ENCODE results near the gene SLC16A7. TPM values are rescaled to one million over a fixed set of nuclear protein-coding genes. Genes with fewer than 3 reads are reported as not detected.
"Not testable (repeated sequence)": the region's sequence is repeated elsewhere in the genome, so short reads cannot be mapped to it uniquely, and the experiment has no call there.

The SLC16A7 gene, protein sequence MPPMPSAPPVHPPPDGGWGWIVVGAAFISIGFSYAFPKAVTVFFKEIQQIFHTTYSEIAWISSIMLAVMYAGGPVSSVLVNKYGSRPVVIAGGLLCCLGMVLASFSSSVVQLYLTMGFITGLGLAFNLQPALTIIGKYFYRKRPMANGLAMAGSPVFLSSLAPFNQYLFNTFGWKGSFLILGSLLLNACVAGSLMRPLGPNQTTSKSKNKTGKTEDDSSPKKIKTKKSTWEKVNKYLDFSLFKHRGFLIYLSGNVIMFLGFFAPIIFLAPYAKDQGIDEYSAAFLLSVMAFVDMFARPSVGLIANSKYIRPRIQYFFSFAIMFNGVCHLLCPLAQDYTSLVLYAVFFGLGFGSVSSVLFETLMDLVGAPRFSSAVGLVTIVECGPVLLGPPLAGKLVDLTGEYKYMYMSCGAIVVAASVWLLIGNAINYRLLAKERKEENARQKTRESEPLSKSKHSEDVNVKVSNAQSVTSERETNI
- total RNA-seq, result 19.8 and 24.7 TPM in 2 replicates

DNA sequence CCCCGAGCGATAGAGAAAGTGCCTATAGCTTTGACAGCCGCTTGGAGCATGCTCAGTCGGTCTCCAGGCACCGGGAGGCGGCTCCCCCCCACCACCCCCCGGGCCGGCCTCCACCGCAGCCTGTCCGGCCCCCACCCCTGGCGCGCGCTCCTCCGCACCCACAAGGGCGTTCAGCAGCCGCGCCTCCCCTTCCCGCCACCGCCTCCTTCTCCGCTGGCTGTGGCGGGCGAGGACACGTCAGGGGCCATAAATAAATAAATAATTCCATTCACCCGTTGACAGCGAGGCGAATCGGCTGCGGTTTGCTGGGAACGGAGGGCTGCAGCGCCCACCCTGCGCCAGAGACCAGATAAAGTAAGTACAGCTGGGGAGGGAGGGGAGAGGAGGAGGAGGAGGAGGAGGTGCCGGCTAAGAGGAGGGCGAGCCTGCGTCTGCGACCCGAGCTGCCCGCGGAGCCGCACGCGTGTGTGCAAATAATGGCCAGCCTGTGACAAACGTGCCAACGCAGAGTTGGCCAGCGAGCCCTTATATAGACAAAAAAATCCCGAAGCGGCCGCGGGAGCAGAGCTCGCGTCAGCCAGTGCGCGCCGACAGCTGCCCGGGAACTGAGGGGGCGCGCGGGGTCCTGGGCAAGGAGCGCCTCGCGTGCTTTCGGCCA is at the start of gene SLC16A7:
TSS of gene SLC16A7 (plus strand) at position 147 of the 658 bp plus-strand sequence. CDS start 108,773 bp downstream, outside the sequence.
- intact Hi-C loops (cut with micrococcal nuclease), result loop anchor here (1.0 to 5.0 kb wide), 5 partner anchors 14 to 1844 kb away; partner anchors contain the start of genes ATP23, CDK4, EEF1AKMT3 and METTL1

DNA sequence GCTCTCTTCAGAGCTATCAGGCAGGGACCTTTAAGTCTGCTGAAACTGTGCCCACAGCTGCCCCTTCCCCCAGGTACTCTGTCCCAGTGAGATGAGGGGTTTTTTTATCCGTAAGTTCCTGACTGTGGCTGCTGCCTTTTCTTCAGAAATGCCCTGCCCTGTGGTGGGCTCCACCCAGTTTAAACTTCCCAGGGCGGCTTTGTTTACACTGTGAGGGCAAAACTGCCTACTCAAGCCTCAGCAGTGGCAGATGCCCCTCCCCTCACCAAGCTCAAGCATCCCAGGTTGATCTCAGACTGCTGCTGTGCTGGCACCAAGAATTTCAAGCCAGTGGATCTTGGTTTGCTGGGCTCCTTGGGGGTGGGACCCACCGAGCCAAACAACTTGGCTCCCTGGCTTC is 46.9 kb upstream of the SLC16A7 start:
- intact Hi-C loops (cut with micrococcal nuclease), result no loop called here

DNA sequence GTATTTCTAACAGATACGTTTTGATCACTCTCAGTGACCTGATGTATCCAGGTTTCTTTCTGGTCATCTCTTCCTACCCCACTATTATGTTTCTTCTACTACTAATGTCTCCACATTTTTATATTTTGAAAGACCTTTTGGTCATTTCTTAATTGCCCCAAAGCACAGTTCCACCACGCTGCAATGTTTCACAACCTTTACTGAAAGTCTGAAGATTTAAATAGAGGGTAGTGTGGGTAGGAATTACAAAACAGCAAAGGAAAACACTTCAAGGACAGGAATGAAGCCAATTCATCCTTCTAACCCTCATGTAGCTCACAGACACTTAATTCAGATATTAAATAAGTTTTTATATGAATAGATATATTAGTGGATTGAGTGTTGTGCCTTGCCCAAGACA is 36.1 kb upstream of the SLC16A7 start:
- intact Hi-C loops (cut with micrococcal nuclease), result no loop called here

DNA sequence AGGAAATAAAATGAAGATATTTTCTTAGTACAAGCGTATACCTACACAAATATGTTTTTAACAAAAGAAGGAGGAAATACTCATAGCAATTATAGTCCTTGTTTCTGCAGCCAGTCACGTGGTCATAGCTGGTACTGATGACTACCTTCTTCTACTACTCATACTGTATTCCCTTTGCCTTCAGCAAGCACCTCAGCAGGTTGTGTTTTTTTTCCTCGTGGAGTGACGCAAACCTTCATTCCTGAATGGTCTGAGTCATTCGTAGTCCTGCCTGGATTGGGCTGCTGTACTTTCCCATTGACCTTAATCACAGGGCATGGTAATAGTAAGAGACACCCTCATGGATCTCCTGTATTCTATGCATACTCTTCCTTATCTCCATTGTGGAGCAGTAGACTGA is 25.7 kb upstream of the SLC16A7 start:
- intact Hi-C loops (cut with micrococcal nuclease), result no loop called here

DNA sequence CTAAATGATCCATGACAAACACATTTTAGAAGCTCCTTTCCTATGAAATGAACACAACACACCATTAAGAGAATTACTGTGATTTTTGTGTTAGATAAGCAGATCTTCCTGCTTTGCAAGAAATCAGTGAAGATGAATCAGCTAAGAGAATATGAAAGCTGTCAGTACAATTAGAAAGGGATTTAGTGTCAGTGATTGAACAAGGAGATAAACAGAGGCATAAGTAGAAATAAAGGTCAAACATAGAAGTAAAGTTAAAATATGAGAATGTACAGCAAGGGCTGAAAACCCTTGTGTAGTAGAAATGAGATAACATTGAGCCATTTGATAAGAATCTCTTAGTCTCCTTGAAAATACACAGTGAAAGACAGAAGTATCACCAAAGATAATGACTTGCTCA is 21.4 kb upstream of the SLC16A7 start:
- intact Hi-C loops (cut with micrococcal nuclease), result no loop called here

DNA sequence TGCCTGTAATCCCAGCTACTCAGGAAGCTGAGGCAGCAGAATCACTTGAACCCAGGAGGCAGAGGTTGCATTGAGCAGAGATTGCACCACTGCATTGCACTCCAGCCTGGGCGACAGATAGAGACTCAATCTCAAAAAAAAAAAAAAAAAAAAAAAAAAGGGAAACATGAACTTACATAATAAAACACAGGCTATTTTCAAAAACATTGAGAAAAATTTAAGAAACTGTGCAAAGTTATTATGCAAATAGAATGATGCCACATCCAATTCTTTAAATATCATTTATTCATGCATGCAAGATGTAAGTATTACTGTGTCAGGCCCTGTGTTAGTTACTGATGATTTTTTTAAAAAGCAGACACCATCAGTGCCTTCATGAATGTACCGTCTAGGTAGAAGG is 20.0 kb upstream of the SLC16A7 start:
- intact Hi-C loops (cut with micrococcal nuclease), result no loop called here

DNA sequence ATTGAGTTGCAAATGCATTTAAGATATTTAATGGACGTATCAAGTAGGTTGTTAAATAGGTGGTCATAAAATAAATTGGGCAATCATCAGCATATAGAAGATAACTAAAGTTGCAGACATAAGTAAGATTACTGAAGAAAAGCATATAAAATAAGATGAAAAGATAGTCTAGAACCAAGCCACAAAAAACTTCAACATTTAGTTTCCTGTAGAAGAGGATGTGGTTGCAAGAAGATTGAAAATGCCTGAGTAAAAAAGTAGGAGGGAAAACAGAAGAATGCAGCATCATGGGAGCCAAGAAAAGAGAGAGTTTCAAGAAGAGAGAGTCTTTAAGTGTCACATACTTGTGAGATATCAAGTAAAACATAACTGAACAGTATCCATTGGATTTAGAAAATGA is 17.6 kb upstream of the SLC16A7 start:
- intact Hi-C loops (cut with micrococcal nuclease), result loop anchor here (1.0 kb wide), 1 partner anchor 19 kb away; no protein-coding TSS in a partner anchor

DNA sequence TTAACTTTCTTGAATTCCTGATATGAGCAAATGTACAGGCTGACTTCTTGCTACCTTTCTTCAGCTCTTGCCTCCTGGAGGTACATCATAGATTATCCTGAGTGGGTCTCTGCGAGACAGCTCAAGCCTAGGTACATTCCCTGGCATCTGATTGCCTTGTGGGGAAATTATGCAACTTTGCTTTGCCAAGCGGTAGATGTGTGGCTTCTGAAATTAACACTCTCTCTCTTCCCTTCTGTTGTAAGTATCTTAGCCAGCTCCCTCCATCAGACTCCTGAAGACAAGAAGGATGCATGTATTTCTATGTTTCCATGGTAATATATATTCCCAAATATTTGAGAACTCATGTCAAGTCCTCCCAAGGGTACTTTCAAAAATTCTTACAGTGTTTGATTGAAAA is 16.2 kb upstream of the SLC16A7 start:
- intact Hi-C loops (cut with micrococcal nuclease), result no loop called here

DNA sequence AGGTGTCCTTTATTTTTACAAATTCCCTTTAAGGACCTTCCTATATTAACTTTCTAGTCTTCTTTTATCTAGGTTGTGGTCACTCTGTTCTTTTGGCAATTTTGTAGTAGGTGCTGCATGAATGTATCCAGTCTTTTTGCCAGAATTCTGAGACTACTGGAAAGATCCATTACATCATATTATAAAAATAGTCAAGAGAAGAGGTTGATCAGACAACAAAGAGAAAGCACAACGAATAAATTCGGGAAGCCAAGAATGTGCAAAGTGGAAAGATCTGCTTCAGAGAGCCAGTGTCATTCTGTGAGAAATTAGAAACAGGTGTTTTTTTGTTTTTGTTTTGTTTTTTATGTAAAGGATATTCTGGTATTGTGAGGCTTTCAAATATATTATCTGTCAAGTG is 15.8 kb upstream of the SLC16A7 start:
- intact Hi-C loops (cut with micrococcal nuclease), result no loop called here

DNA sequence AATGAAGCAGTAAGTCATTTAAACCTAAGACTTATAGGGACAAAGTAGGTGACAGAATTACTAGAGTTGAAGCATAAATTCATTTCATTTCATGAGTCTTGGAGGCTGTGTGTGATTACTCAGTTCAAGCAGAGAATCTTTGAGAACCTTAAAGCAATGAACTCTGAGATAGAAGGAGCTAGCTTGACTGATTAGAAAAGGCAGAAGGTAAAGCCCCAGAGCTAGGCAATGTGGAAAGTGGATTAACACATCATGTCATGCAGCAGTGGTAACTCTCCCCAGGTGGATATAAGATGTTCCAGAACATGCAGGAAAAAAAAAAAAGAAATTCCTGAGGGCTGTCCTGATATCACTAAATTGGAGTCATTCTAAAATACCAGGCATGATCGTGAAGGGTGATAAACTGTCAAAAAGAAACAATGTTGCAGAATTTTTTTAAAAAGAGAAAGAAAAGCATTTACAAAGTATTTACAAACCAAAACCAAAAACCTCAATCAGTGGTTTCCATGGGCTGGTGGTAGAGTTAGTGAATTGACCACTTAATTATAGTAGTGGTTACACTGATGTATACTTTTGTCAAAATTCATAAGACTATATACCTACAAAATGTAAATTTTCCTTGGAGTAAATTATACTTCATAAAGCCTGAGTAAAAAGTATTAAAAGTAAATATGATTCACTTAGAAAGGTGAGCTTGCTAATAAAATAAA is 12.7 kb upstream of the SLC16A7 start:
- intact Hi-C loops (cut with micrococcal nuclease), result no loop called here

DNA sequence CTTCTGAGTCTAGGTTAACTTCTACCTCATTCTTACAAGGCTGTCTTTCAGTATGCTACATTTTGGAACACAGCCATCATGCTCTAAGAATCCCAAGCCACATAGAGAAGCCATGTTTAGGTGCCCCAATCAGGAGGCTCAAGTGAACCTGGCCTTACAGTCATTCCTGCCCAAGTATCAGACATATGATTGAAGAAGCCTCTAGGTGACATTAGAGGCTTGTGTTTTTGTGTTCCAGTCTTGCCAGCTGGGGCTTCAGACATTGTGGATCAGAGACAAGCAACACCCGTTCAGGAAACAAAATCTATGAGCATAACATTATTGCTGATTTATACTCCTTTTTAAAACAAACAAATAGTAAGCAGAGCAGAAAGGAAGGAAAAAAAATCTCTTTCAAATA is 8.1 kb upstream of the SLC16A7 start:
- intact Hi-C loops (cut with micrococcal nuclease), result no loop called here

DNA sequence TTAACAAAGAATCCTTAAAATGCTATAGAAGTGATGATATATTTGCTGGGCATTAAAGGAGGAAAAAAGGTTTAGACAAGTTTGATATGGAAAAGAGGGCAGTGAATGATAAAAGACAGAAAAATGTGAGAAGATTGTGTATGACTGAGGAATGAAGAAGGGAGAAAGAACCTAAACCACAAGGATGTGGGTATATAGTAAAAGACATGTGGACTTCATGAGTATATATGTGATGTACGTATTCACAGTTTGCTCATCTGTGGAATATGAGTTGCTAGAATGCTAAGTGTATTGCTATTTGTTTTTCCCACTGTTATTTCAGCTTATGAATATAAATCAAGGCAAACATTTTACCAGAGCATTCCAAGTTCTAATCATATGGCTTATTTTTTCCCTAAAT is 2.1 kb upstream of the SLC16A7 start:
- intact Hi-C loops (cut with micrococcal nuclease), result no loop called here

DNA sequence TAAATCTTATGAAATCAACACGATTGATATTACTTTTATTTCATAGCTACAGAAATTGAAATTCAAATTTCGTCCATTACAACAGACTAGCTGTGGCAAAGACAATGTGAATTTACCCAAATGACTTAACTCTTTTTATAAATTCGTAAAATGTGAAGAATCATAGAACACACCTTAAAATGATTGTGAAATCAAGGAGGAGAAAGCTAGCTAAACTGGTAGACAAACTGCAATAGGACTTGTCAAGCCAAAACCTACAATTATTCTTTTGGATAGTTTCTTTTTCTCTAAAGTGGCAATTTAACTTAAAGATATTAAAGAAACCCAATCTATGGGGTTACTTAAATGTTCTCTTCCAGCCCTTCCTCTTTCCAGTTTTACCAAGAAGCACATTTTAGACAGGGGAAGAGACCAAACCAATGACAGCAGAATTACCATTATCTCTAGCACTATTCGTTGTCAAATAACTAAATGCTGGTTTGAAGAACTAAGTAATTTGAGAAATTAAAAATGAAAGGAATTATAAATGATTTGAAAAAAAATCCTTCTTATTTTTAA is 807 bp upstream of the SLC16A7 start:
- intact Hi-C loops (cut with micrococcal nuclease), result loop anchor here (1.0 to 5.0 kb wide), 3 partner anchors 13 to 1843 kb away; partner anchors contain the start of genes CDK4, EEF1AKMT3 and METTL1

DNA sequence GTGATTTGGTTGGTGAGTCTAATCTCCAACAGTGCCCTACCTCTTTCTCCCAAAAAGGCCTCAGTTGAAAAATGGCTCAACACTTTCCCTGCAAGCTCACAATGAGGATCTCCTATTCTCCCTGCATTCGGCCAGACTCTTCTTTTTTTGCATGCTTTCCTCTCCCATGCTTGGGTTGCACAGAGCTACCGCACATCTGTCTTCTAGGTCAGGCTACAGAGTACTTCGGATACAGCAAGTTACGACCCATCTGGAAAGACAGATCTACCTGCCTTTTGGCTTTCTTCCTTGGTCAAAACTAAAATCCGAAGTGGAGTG is 305 bp upstream of the SLC16A7 start:
- intact Hi-C loops (cut with micrococcal nuclease), result loop anchor here (1.0 to 5.0 kb wide), 3 partner anchors 13 to 1843 kb away; partner anchors contain the start of genes CDK4, EEF1AKMT3 and METTL1

DNA sequence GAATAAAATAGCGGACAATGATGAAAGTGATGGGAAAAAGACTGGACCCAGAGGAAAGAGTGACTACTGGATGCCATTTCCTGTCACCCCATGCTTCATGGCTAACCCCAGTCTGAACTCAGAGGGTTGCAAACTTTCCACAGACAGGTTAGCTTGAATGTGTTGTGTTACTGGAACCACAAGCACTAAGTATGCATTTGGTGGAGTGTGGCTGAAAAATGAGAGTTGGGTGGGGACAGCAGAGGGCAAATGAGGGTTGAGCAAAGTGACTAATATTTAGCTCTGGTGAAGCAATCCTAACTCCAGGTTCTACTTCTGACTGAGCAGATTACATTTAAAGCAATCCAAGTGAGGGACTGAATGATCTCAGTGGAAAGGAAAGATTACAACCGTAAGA is 1.6 kb downstream of the SLC16A7 start:
- intact Hi-C loops (cut with micrococcal nuclease), result loop anchor here (1.0 to 5.0 kb wide), 5 partner anchors 19 to 1845 kb away; partner anchors contain the start of genes ATP23, CDK4, EEF1AKMT3 and METTL1

DNA sequence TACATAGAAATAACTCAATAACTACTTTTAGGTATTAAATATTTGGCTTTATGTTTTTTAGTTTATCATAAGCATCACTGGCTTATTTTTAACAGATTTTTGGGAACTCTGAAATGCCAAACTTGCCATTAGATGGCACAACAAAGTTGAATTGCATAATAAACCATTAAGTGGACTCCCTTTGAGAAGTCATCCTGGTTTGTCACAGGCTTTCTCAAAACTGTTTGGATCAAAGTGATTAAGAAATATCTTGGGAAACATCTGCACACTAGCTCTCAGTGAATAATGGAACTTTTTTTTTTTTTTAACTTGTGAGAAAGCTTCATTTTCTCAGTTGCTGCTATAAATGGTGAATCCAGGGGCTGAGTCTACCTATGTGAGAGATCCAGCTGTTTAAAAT is 4.3 kb downstream of the SLC16A7 start:
- intact Hi-C loops (cut with micrococcal nuclease), result no loop called here

DNA sequence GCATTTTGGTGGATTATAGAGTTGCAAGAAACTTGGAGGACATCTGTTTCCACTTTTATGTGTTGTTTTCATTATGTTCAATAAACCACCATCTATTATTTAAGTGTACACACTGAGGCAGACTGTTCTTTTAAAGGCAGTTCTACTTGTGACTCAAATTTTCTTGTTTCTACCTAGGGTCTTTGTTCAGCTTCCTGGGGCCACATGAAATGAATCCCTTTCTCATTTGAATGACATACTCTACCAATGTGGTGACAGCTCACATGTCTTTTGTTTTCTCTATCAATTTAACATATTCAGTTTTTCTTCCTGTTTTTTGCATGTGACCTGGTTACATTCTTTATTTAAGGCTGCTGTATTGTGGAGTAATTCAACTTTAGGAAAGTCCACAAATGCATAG is 7.9 kb downstream of the SLC16A7 start:
- intact Hi-C loops (cut with micrococcal nuclease), result no loop called here

DNA sequence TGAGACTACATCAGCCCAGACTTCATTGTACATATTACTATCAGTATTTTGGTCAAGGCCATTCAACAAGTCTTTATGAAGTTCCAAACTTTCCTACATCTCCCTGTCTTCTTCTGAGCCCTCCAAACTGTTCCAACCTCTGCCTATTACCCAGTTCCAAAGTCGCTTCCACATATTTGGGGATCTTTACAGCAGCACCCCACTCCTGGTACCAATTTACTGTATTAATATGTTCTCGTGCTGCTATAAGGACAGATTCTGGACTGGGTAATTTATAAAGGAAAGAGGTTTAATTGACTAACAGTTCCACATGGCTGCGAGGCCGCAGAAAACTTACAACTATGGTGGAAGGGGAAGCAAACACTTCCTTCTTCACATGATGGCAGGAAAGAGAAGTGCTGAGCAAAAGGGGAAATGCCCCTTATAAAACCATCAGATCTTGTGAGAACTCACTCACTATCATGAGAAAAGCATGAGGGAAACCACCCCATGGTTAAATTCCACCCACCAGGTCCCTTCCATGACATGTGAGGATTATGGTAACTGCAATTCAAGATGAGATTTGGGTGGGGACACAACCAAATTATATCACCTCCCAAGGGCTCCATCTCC is 17.1 kb downstream of the SLC16A7 start:
- intact Hi-C loops (cut with micrococcal nuclease), result not testable (repeated sequence)

DNA sequence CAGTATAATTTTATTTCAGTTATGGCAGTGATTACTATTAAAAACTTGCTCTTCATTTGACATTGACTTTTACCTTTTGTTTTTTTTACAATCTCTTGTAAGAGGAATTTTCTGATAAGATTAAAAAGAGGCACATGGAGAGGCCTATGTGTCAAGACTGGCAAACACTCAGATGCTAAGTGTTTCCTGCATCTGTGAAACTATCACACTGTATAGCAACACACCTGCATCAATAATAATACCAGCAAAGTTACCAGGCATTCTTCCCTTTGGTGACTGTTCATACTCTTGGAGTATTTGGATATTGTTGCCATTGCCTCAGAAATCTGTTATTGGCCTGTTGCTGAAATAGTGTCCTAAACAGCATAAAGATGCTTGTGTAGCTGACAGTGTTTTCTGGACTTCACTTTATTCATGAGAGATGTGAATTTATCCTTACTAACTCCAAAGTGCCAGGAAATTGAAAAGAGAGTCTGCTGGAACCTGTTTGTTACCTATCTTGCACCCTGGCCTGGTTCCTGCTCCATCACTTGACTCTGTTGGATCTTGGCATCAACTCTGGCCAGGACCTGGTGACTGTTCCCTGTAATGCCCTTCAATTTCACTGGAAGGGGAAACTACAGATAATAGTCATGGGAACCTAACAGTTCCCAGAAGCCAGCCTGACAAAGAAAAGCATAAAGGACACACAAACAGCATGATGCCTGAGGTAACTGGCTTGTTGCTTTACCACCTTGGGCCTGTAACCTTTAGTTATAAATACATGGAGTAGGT is 19.8 kb downstream of the SLC16A7 start:
- intact Hi-C loops (cut with micrococcal nuclease), result no loop called here
